Measurements from ENCODE around the gene TGM5.

Gene TGM5

DNA sequence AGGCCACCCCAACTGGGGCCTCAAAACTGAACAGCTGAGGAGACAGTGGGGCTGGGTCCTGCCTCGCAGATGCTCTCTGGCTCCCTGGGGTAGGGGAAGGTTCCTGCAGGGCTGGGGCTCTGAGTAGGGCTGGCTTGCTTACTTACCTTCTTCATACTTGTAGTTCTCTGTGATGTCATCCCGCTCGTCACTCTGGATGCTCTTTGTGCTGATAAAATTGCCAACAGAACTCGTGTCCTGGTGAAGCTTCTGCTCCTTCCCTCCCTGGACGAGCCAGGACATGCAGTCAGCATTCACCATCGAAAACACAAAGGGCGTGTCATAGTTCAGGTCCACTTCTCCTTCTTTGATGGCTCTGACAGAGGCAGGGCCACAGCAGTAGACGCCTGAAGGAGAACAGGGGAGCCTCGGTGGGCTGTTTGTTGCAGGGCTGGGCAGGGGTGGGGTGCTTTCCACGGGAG is 28.0 kb downstream of the TGM5 start:
- H3K4me3 ChIP-seq (ENCODE audit: low read length) = no peak overlapping the region
- no peak for DNase-seq (ENCODE audit: low read depth)
- TF ChIP-seq CTCF (conservative IDR thresholded peaks at IDR 0.05; ENCODE audit: low read length) = no peak

GRCh38 chr15:43237842-43238470 is 28.8 kb downstream of the TGM5 start:
- H3K4me3 ChIP-seq (ENCODE audit: low read length) = no peak overlapping the region
- no peak for DNase-seq (ENCODE audit: low read depth)
- TF ChIP-seq CTCF (conservative IDR thresholded peaks at IDR 0.05; ENCODE audit: low read length) = no peak

DNA sequence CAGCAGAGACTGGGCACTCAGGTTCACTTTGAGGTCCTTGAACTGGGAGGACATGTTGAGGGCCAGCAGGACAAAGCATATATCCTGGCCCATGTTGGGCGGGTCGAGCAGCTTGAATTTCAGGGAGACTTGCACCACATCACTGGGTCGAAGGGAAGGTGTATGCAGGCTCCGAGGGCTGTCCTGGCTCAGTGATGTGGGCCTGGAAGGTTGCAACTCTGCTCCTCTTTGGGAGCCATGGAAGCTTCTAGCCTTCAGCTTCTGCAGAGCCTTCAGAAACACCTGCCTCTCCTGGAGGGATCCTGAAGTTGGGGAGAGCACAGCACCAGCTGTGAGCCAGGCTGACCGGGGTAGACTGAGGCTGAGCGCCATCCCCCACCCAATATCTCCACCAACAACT is 31.2 kb downstream of the TGM5 start:
- TF ChIP-seq CTCF (conservative IDR thresholded peaks at IDR 0.05; ENCODE audit: low read length) = no peak
- no peak for DNase-seq (ENCODE audit: low read depth)
- H3K4me3 ChIP-seq (ENCODE audit: low read length) = no peak overlapping the region

GRCh38 chr15:43232289-43232874 is 34.3 kb downstream of the TGM5 start:
- H3K4me3 ChIP-seq (ENCODE audit: low read length) = no peak overlapping the region
- DNase-seq (ENCODE audit: low read depth) = peak; percentile 16
- TF ChIP-seq CTCF (conservative IDR thresholded peaks at IDR 0.05; ENCODE audit: low read length) = no peak

DNA sequence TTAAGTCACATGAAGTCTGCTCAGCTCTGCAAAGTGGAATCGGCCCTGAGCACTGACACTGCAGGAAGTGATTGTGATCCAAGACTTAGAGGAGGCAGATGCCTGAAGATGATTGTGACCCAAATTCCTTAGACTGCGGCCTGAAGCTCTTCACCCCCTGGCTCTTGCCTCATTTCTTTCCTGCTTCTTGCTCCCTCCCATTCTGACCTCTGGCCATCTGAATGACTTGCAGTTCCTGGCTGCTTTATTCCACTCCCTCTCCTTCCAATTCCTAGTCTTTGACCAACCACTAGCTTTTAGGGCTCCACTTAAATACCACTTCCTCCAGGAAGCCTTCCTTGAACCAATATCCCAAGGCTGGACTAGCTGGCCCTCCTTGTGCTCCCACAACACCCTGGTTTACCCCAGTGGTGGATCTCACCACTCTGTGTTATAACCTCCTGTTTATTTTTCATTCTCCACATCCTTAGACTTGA is 36.0 kb downstream of the TGM5 start:
- no peak overlapping the region for H3K4me3 ChIP-seq (ENCODE audit: low read length)
- peak; percentile 78 for DNase-seq (ENCODE audit: low read depth)
- no peak for TF ChIP-seq CTCF (conservative IDR thresholded peaks at IDR 0.05; ENCODE audit: low read length)

- no peak for TF ChIP-seq CTCF (conservative IDR thresholded peaks at IDR 0.05; ENCODE audit: low read length)
- no peak for DNase-seq (ENCODE audit: low read depth)
- no peak overlapping the region for H3K4me3 ChIP-seq (ENCODE audit: low read length)
Observed at GRCh38 chr15:43229977-43230376, 36.8 kb downstream of the TGM5 start.

Data from AG10803 (cell line).